CD4-positive, alpha-beta T cell (primary cell): Measurements from ENCODE around the gene HES5. TPM values are rescaled to one million over a fixed set of nuclear protein-coding genes. Genes with fewer than 3 reads are reported as not detected.

Source experiments
- ATAC-seq: fragments of 200-7000 bp; cut with Tn5 transposase; one replicate; pipeline ENCODE4 v1.10.0; 2022; ENCODE audit warnings: mild to moderate bottlenecking; ENCODE audit not compliant: poor library complexity
- CTCF ChIA-PET: fragments of 350-600 bp; sonication (Branson Sonifier 250); formaldehyde crosslinking; loops from one replicate; lab custom pipeline; 2021; ENCODE audit warnings: antibody characterized with exemption, inconsistent platforms; lab: Charles Lee
- POLR2A ChIA-PET: fragments of 350-600 bp; sonication (Branson Sonifier 250); formaldehyde crosslinking; loops from one replicate; lab custom pipeline; 2021; ENCODE audit warnings: antibody characterized with exemption, inconsistent platforms; lab: Charles Lee
- DNase-seq, 14 experiments: peaks; one replicate each; pipeline ENCODE4 v3.0.0-alpha.2; 2013 to 2020; ENCODE audit warnings: mixed read lengths in 2 of 14
- H3K27ac ChIP-seq, 2 donors: one replicate each; pipeline versions ENCODE4 v1.5.1 to v1.7.0; 2013; ENCODE audit warnings: low read length in 2 of 2, low read depth in 1 of 2, mild to moderate bottlenecking in 1 of 2
- H3K27me3 ChIP-seq, 2 experiments: 1 replicate in 1 of 2; 2 replicates in 1 of 2; pipeline versions ENCODE4 v1.6.1 to v1.7.0; 2013; ENCODE audit warnings: low read length in 2 of 2, control low read depth in 1 of 2, mild to moderate bottlenecking in 1 of 2, moderate library complexity in 1 of 2; ENCODE audit not compliant: insufficient read depth in 2 of 2, control insufficient read depth in 1 of 2
- H3K36me3 ChIP-seq: one replicate; pipeline ENCODE4 v1.6.1; 2013; ENCODE audit warnings: low read length, control low read depth; ENCODE audit not compliant: insufficient read depth
- H3K4me1 ChIP-seq: one replicate; pipeline ENCODE4 v1.6.1; 2013; ENCODE audit warnings: low read length, control low read depth; ENCODE audit not compliant: insufficient read depth
- H3K4me3 ChIP-seq: one replicate; pipeline ENCODE4 v1.5.1; 2013; ENCODE audit warnings: mild to moderate bottlenecking, low read length, moderate library complexity
- H3K9me3 ChIP-seq, 2 experiments: 1 replicate in 1 of 2; 2 replicates in 1 of 2; pipeline versions ENCODE4 v1.6.1 to v1.7.0; 2013; ENCODE audit warnings: low read length in 2 of 2, mild to moderate bottlenecking in 2 of 2, control low read depth in 1 of 2, moderate library complexity in 1 of 2; ENCODE audit not compliant: control insufficient read depth in 1 of 2, insufficient read depth in 1 of 2
- H3K27ac Mint-ChIP-seq: one replicate; pipeline ENCODE4 v1.8.0; 2020; ENCODE audit warnings: mixed read lengths
- H3K27me3 Mint-ChIP-seq: one replicate; pipeline ENCODE4 v1.8.0; 2021; ENCODE audit warnings: mixed read lengths
- H3K36me3 Mint-ChIP-seq: one replicate; pipeline ENCODE4 v1.8.0; 2021; ENCODE audit warnings: low read depth, mixed read lengths
- H3K4me1 Mint-ChIP-seq: one replicate; pipeline ENCODE4 v1.8.0; 2021; ENCODE audit warnings: low read depth, mixed read lengths
- H3K4me3 Mint-ChIP-seq: one replicate; pipeline ENCODE4 v1.8.0; 2020; ENCODE audit warnings: mild to moderate bottlenecking, mixed read lengths
- H3K9me3 Mint-ChIP-seq: one replicate; pipeline ENCODE4 v1.8.0; 2020; ENCODE audit warnings: mixed read lengths
- CTCF ChIP-seq: fragments of 200-600 bp; IDR thresholded peaks from one replicate; pipeline ENCODE4 v1.8.0; 2022; ENCODE audit warnings: antibody characterized with exemption, mild to moderate bottlenecking
- intact Hi-C, 2 experiments: fragments of 100-400 bp; cut with DNase I in 1 of 2; cut with micrococcal nuclease in 1 of 2; formaldehyde crosslinking; loops; one replicate each; pipeline versions ENCODE4 v1.15.1 to v1.9.0; 2023 to 2025; cut with DNase I, micrococcal nuclease
- total RNA-seq, 174 experiments: library from RNA in 2 of 174; stranded (reverse) in 2 of 174; gene quantifications; one replicate each; pipeline ENCODE4 v1.2.3 and lab custom pipeline; 2021 to 2026

Gene HES5
- total RNA-seq, 2 experiments from 2014 or later = not detected

GRCh38 chr1:2496087-2496622 is 33.9 kb downstream of the HES5 start:
- Histone ChIP-seq H3K27ac (no peak overlapping the region), H3K36me3 (peaks cover 3% of the 10 kb centered on the region), H3K4me1 (peaks cover 53% of the 10 kb centered on the region), H3K4me3 (no peak overlapping the region), H3K27me3 (no peaks in the 10 kb centered on the region), H3K9me3 (no peaks in the 10 kb centered on the region)
- peaks cover 24% of the 10 kb centered on the region for H3K4me1 Mint-ChIP-seq
- intact Hi-C loops = no loop called here
- no peak overlapping the region for H3K4me3 Mint-ChIP-seq
- ChIA-PET POLR2A (no interaction called here), CTCF (no interaction called here)
- H3K27me3 Mint-ChIP-seq = no peaks in the 10 kb centered on the region
- DNase-seq = peak in 4 of 14 experiments; percentile 25 to 70 (median 46)
- TF ChIP-seq CTCF = no peak
- no peak overlapping the region for H3K27ac Mint-ChIP-seq
- ATAC-seq = peak; percentile 48
- H3K36me3 Mint-ChIP-seq = peaks cover 2% of the 10 kb centered on the region
- H3K9me3 Mint-ChIP-seq = no peaks in the 10 kb centered on the region

GRCh38 chr1:2495546-2495945 is 34.5 kb downstream of the HES5 start:
- no peak overlapping the region for H3K4me3 ChIP-seq
- H3K4me1 Mint-ChIP-seq = peaks cover 24% of the 10 kb centered on the region
- H3K36me3 ChIP-seq = peaks cover 5% of the 10 kb centered on the region
- H3K27me3 ChIP-seq = no peaks in the 10 kb centered on the region
- no peak overlapping the region for H3K27ac Mint-ChIP-seq
- H3K4me3 Mint-ChIP-seq = no peak overlapping the region
- DNase-seq (no peak), ATAC-seq (no peak)
- H3K9me3 Mint-ChIP-seq = no peaks in the 10 kb centered on the region
- TF ChIP-seq CTCF = no peak
- H3K27ac ChIP-seq = no peak overlapping the region
- peaks cover 4% of the 10 kb centered on the region for H3K36me3 Mint-ChIP-seq
- no peaks in the 10 kb centered on the region for H3K27me3 Mint-ChIP-seq
- H3K4me1 ChIP-seq = peaks cover 48% of the 10 kb centered on the region
- CTCF ChIA-PET = no interaction called here
- H3K9me3 ChIP-seq = no peaks in the 10 kb centered on the region
- POLR2A ChIA-PET = no interaction called here
- intact Hi-C loops = no loop called here

- ChIA-PET POLR2A (no interaction called here), CTCF (no interaction called here)
- no peaks in the 10 kb centered on the region for H3K27me3 Mint-ChIP-seq
- H3K27ac ChIP-seq = no peak overlapping the region
- no peaks in the 10 kb centered on the region for H3K9me3 ChIP-seq
- no peaks in the 10 kb centered on the region for H3K9me3 Mint-ChIP-seq
- H3K27ac Mint-ChIP-seq = no peak overlapping the region
- peaks cover 19% of the 10 kb centered on the region for H3K4me1 Mint-ChIP-seq
- no peak for DNase-seq
- intact Hi-C loops = no loop called here
- H3K27me3 ChIP-seq = no peaks in the 10 kb centered on the region
- no peak for ATAC-seq
- TF ChIP-seq CTCF = no peak
- H3K4me3 Mint-ChIP-seq = no peak overlapping the region
- H3K36me3 ChIP-seq = peaks cover 5% of the 10 kb centered on the region
- no peak overlapping the region for H3K4me3 ChIP-seq
- peaks cover 43% of the 10 kb centered on the region for H3K4me1 ChIP-seq
- H3K36me3 Mint-ChIP-seq = peaks cover 4% of the 10 kb centered on the region
These were observed 35.0 kb downstream of the HES5 start for GRCh38 chr1:2495026-2495425.
